Esophagus squamous epithelium (tissue), 4 donors: ENCODE measurements around the gene RNF32.

ENCODE experiments used
- CTCF ChIP-seq, 6 experiments: fragments of 450-650 bp in 4 of 6; fragments of 200-600 bp in 2 of 6; sonication (generic) in 2 of 6; IDR thresholded peaks; one replicate each; pipeline ENCODE4 v1.5.1; 2016 to 2019; ENCODE audit warnings: antibody characterized with exemption in 6 of 6, mild to moderate bottlenecking in 4 of 6, moderate library complexity in 4 of 6
- POLR2A ChIP-seq, 4 donors: fragments of 450-650 bp; IDR thresholded peaks; one replicate each; pipeline ENCODE4 v1.6.1; 2017; ENCODE audit warnings: antibody characterized with exemption in 4 of 4, mild to moderate bottlenecking in 4 of 4, moderate library complexity in 3 of 4

- TF ChIP-seq CTCF (IDR thresholded peaks at IDR 0.05) (no peak), POLR2A (IDR thresholded peaks at IDR 0.05) (no peak)
These were observed 46.1 kb upstream of the RNF32 start for GRCh38 chr7:156594283-156595080.
